GM12891 (cell line): ENCODE results near the gene ATP6V0C.
"Not testable (repeated sequence)": the region's sequence is repeated elsewhere in the genome, so short reads cannot be mapped to it uniquely, and the experiment has no call there.

Experiments
- DNase-seq: peaks from one replicate; pipeline ENCODE4 v3.0.0; 2011; ENCODE audit warnings: low spot score; ENCODE audit not compliant: insufficient read length
- FAIRE-seq: peaks from 2 replicates; lab custom pipeline; 2011; peaks lifted over from hg19 to GRCh38; lab: Jason Lieb, UNC
- PAX5 ChIP-seq: IDR thresholded peaks from 2 replicates; pipeline ENCODE4 v1.6.1; 2011; ENCODE audit warnings: low read length, moderate library complexity, mild to moderate bottlenecking; ENCODE audit not compliant: insufficient read depth, severe bottlenecking
- POLR2A ChIP-seq: IDR thresholded peaks from 2 replicates; pipeline ENCODE4 v1.6.1; 2011; ENCODE audit warnings: low read depth, low read length, control low read depth
- POLR2AphosphoS5 ChIP-seq: IDR thresholded peaks from 2 replicates; pipeline ENCODE4 v1.6.1; 2011; ENCODE audit warnings: low read depth, low read length, control low read depth
- POU2F2 ChIP-seq: IDR thresholded peaks from 2 replicates; pipeline ENCODE4 v1.6.1; 2011; ENCODE audit warnings: low read depth, mild to moderate bottlenecking, control low read depth, low read length, moderate library complexity
- SPI1 ChIP-seq: IDR thresholded peaks from 2 replicates; pipeline ENCODE4 v1.6.1; 2011; ENCODE audit warnings: low read depth, low read length, control low read depth
- TAF1 ChIP-seq: IDR thresholded peaks from 2 replicates; pipeline ENCODE4 v1.6.1; 2011; ENCODE audit warnings: low read depth, low read length, control low read depth

Gene ATP6V0C

DNA sequence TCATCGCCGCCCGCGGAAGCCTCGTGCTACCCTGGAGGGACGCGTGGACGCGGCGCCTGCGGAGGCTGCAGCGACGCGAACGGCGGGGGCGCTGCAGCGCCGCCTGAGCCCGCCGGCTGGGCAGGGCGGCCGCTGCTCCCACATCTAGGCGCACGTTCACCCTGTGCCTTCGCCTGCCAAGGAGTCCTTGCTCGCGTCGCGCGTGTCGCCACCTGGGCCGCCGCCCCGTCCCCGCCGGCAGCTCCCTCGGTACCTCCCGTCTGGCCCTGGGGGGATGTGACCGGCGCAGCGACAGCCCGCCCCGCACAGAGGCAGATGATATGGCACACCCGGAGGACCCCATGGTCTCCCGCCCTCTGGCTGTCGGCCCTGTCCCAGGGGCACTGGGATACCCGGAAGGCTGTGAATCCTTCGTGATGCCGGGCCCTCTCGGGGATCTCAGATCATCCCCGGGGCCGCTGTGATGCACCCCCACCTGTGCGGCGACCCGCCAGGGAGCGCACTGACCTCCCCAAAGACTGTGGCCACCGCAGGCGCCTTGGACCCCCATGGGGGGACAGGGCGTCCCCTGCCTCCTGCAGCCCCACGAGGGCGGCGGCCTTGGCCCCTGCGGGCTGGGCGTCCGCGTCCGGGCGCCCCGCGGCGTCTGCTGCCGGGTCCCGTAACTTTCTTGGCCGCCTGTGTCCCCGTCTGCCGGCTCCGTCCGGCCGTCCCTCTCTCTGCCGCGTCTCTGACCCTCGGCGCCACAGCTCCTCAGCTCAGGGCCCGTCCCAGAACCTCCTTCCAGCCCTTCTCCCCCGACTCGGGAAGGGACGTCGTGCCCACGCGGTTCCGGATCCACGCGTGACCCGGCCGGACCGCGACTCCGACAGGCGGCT, 39.5 kb upstream of the ATP6V0C start:
- DNase-seq: peak; percentile 72
- no peak for TF ChIP-seq TAF1
- TF ChIP-seq POLR2A: no peak
- no peak for TF ChIP-seq POLR2AphosphoS5
- no peak for TF ChIP-seq POU2F2
- TF ChIP-seq SPI1: no peak
- peak; percentile 95 for FAIRE-seq

DNA sequence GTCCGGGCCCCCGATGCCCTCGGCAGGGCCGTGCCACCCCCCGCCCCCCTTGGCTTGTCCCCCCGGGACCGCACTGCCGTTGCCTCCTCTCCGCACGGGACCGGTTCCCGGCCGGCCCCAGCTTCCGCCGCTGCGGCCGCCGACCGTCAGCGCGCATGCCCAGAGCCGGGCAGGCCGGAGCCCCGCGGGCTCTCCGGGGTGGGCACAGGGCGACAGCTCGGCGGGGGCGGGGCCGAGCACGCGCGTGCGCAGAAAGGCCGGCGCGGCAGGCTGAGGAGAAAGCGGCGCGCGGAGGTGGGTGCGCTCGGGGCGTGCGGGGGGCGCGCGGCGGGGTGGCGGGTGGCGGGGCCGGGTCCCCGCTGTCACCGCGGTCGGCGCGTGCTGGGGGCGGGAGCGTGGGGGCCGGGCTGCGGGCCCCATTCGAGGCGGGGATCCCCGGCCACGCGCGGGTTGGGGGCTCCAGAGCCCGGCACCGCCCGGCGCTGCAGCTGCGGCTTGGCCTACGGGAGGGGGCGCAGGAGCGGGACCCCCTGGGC, 38.8 kb upstream of the ATP6V0C start, which contains the start of gene TBC1D24:
TBC1D24 (plus strand) TSS at position 251 of the 536 bp plus-strand sequence. CDS start 21,022 bp downstream, outside the sequence.
- TF ChIP-seq POLR2AphosphoS5 (no peak), TAF1 (no peak), POLR2A (no peak), PAX5 (no peak), POU2F2 (no peak), SPI1 (no peak)
- peak; percentile 100 for DNase-seq
- FAIRE-seq: peak; percentile 96

DNA sequence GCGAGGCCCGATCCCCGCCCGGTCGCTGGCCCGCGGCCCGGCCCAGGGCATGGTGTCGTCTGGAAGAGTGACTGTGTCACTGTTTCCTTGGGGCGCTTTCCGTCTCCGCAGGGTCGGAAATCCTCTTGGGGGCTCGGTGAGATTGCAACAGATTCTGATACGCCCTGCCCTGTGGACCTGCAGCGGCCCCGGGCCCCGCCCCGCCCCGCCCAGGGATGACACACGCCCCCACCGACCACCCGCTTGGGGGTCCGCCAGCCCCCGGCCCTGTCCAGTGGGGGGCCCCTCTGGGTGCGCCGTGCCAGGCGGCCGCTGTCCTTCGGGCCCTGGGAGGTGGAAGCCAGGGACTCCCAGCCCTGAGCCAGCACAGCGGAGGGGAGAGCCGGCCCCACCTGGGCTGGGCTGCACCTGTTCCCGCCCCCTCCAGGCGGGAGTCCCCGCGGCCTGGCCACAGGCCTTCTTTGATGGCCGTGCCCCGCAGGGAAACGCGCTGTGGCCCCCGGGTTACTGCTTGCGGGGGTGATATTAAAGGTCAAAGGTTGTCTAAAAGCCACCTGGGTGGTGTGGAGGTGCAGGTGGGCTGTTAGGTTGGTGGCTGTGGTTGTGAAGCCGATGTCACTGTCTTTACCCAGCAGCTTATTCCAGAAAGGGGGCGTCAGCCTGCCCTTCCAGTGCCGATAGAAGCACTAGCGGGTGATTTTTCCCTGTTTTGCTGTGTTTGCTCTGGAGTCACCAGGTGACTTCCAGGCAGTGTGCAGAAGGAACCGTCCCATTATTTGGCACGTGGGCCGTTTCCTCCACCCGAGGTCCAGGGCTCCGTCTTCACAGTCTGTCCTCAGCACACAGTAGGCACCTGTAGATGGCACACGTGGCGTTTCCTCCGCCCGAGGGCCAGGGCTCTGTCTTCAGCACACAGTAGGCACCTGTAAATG, 38.1 kb upstream of the ATP6V0C start:
- DNase-seq (no peak), FAIRE-seq (peak; percentile 41)
- no peak for TF ChIP-seq POLR2AphosphoS5
- no peak for TF ChIP-seq POU2F2
- no peak for TF ChIP-seq POLR2A
- TF ChIP-seq SPI1: no peak

DNA sequence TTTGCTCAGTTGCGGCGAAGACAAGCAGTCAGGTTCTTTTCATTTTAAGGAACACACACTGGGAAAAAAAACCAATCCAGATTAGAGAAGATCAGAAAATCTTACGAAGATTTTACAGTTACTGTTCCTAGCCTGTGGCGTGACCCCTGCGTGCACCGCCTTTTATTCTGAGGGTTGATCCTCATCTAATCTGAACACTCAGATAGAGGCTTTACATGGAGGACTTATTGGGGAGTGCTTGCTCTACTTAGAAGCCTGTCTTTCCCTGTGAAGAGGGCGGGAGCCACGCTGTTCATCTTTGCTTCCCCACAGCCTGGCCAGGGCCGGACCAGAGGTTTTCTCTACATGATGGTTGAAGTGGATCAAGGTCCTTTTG, 37.4 kb upstream of the ATP6V0C start:
- no peak for FAIRE-seq
- TF ChIP-seq POLR2A (no peak), SPI1 (no peak), POLR2AphosphoS5 (no peak), PAX5 (no peak), POU2F2 (no peak)
- no peak for DNase-seq

DNA sequence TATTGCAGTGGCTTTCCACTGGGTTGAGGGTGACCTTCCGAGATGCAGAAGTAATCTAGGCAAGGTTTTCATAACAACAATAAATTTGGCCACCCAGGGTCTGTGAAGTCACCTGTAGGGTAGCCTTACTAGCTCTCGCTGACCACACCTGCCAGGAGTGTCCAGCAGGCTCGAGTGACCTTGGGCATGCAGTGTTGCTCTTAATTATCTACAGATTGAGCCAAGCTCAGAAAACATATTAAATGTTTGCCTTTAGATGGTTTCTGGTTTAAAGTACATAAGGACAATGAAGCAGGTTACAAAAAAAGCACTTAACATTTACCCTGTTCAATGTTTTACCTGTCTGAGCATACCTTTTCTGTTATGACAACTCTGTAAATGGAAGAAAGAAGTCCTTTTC, 37.0 kb upstream of the ATP6V0C start:
- FAIRE-seq (no peak), DNase-seq (no peak)
- TF ChIP-seq PAX5 (no peak), SPI1 (no peak)

DNA sequence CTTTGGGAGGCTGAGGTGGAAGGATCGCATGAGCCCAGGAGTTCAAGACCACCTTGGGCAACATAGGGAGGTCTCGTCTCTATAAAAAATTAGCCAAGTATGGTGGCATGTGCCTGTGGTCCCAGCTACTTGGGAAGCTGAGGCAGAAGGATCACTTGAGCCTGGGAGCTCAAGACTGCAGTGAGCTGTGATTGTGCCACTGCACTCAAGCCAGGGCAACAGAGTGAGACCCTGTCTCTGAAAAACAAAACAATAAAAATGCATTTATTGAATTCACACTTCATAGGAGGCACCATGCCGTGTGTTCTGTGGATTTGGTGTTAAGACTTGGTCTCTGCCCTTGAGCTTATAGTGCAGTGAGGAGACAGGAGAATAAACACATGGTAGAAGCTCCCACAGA, 36.4 kb upstream of the ATP6V0C start:
- TF ChIP-seq PAX5 (no peak), SPI1 (no peak), TAF1 (no peak), POLR2AphosphoS5 (no peak)
- DNase-seq (no peak), FAIRE-seq (no peak)

DNA sequence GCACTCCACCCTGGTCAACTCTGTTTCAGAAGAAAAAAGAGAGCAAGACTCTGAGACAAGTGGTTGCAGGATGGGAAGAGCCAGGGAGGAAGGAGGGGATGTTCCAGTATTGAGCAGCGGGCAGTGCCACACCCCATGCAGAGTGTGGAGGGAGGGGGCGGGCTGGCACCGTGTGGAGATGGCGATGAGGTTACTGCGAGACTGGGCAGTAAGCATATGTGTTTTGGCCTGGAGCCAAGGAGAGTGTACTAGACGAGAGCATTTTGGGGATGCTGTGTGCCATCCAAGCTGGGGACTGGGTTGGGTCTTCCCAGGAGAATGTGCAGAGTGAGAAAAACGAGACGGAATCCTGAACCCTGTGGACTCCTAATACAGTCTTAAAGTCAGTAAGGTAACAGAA, 35.5 kb upstream of the ATP6V0C start:
- TF ChIP-seq PAX5: no peak
- no peak for TF ChIP-seq POU2F2
- no peak for TF ChIP-seq POLR2AphosphoS5
- no peak for TF ChIP-seq POLR2A
- no peak for TF ChIP-seq SPI1
- TF ChIP-seq TAF1: no peak
- FAIRE-seq (no peak), DNase-seq (no peak)

DNA sequence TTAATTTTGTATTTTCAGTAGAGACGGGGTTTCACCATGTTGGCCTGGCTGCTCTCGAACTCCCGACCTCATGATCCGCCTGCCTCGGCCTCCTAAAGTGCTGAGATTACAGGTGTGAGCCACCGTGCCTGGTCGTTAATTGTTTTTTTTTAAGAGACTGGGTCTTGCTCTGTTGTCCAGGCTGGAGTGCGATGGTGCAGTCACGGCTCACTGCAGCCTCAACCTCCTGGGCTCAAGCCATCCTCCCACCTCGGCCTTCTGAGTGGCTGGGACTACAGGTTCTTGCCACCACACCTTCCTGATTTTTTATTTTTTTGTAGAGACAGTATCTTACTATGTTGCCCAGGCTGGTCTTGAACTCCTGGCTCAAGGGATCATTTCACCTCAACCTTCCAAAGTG, 33.8 kb upstream of the ATP6V0C start:
- FAIRE-seq: not testable (repeated sequence)

DNA sequence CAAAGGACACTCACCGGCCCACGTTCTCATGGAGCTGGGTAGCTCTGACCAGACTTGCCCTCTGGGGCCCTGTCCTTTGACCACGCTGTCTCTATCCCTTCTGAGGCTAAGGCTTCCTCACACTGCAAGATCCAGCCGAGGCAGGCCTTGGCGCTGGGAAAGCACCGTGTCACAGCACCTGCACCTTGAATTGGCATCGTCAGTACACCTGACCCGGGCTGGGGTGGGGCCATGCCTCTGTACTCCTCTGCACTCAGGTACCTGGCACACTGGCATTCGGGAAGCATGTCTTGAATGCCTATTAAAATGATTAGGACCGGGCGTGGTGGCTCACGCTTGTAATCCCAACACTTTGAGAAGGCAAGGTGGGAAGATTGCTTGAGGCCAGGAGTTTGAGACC, 32.8 kb upstream of the ATP6V0C start:
- TF ChIP-seq PAX5 (no peak), POLR2A (no peak), POLR2AphosphoS5 (no peak), TAF1 (no peak), SPI1 (no peak), POU2F2 (no peak)
- DNase-seq: no peak
- FAIRE-seq: no peak

More for the DNA sequence above, 33.8 kb upstream of the ATP6V0C start:
- DNase-seq: not testable (repeated sequence)

DNA sequence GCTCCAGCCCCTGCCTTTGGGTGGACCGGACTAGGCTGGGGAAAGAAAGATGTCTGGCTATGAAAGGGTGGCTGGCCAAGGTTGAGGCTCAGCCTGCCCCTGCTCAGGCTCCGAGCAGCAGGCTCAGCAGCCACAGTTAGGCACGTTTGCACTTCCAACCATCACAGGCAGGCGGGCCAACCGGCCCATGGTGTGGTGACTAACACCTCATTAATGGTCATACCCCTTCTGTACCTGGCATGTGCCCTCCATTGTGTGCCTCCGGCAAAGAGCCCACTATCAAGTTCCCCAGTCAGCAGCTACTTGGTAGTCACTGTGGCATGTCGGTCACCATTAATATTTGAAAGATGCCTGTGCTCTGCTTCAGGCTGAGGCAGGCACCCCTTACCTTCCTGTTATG, 32.1 kb upstream of the ATP6V0C start:
- TF ChIP-seq TAF1: no peak
- no peak for TF ChIP-seq SPI1
- TF ChIP-seq POLR2A: no peak
- no peak for TF ChIP-seq POU2F2
- no peak for TF ChIP-seq PAX5
- no peak for TF ChIP-seq POLR2AphosphoS5
- FAIRE-seq (no peak), DNase-seq (no peak)
